Smooth muscle cell (in vitro differentiated cells): ENCODE data around the gene SP110. TPM values are rescaled to one million over a fixed set of nuclear protein-coding genes. Genes with fewer than 3 reads are reported as not detected.

Experiments
- DNase-seq: peaks from one replicate; lab custom pipeline; 2025; ENCODE audit not compliant: unreplicated experiment; lab: John Stamatoyannopoulos, UW
- H2AFZ ChIP-seq: fragments of 200-600 bp; sonication (generic); 2 replicates; pipeline ENCODE4 v1.6.0; 2016; ENCODE audit warnings: antibody characterized with exemption, low read depth, mild to moderate bottlenecking
- H3F3A ChIP-seq: fragments of 200-600 bp; sonication (generic); 2 replicates; pipeline ENCODE4 v1.6.0; 2017; ENCODE audit warnings: antibody characterized with exemption, low read depth
- H3K27ac ChIP-seq: fragments of 200-600 bp; sonication (generic); 2 replicates; pipeline ENCODE4 v1.5.1; 2016; ENCODE audit warnings: low read depth, mild to moderate bottlenecking
- H3K27me3 ChIP-seq: fragments of 200-600 bp; sonication (generic); 2 replicates; pipeline ENCODE4 v1.6.1; 2016; ENCODE audit warnings: low read depth, mild to moderate bottlenecking
- H3K36me3 ChIP-seq: fragments of 200-600 bp; sonication (generic); 2 replicates; pipeline ENCODE4 v1.5.1; 2016; ENCODE audit warnings: low read depth
- H3K4me1 ChIP-seq: fragments of 200-600 bp; sonication (generic); 2 replicates; pipeline ENCODE4 v1.5.1; 2016; ENCODE audit warnings: low read depth
- H3K4me2 ChIP-seq: fragments of 200-600 bp; sonication (generic); 2 replicates; pipeline ENCODE4 v1.6.0; 2016; ENCODE audit warnings: mild to moderate bottlenecking
- H3K4me3 ChIP-seq: fragments of 200-600 bp; sonication (generic); 2 replicates; pipeline ENCODE4 v1.5.1; 2016; ENCODE audit warnings: mild to moderate bottlenecking
- H3K79me2 ChIP-seq: fragments of 200-600 bp; sonication (generic); 2 replicates; pipeline ENCODE4 v1.6.0; 2016; ENCODE audit warnings: low read depth, mild to moderate bottlenecking
- H3K9ac ChIP-seq: fragments of 200-600 bp; sonication (generic); 2 replicates; pipeline ENCODE4 v1.6.0; 2016; ENCODE audit warnings: low read depth
- H3K9me3 ChIP-seq: fragments of 200-600 bp; sonication (generic); replicated peaks from 2 replicates; pipeline ENCODE4 v1.5.1; 2016; ENCODE audit warnings: low read depth
- H4K20me1 ChIP-seq: fragments of 200-600 bp; sonication (generic); 2 replicates; pipeline ENCODE4 v1.6.0; 2016; ENCODE audit warnings: low read depth
- WGBS: methylation state at CpG from one replicate; pipeline ENCODE4 v1.1.7; 2016; ENCODE audit warnings: low lambda C conversion rate; 5-methylcytosine and 5-hydroxymethylcytosine counted together
- polyA plus RNA-seq: library from polyadenylated mRNA; unstranded; fragments of >200 nt; fragmentation: Nextera tagmentation; extraction: Ambion mirVana; gene quantifications from 2 replicates; pipeline ENCODE4 v1.2.1, GENCODE V29; 2016
- total RNA-seq: library from RNA; depleted of rRNA; stranded (reverse); fragments of >200 nt; gene quantifications from 2 replicates; pipeline ENCODE4 v1.2.3, GENCODE V29; 2014
- TF ChIP-seq, protein P1 (sequence below): fragments of 200-600 bp; sonication (generic); IDR thresholded peaks from 2 replicates; pipeline ENCODE4 v1.5.1; 2017; ENCODE audit warnings: borderline replicate concordance, mild to moderate bottlenecking, antibody characterized with exemption; ENCODE audit not compliant: insufficient read depth, poor library complexity, severe bottlenecking

Gene SP110
- total and polyA plus RNA-seq, 2 experiments from 2014 or later, result 3.2 to 5.6 TPM

DNA sequence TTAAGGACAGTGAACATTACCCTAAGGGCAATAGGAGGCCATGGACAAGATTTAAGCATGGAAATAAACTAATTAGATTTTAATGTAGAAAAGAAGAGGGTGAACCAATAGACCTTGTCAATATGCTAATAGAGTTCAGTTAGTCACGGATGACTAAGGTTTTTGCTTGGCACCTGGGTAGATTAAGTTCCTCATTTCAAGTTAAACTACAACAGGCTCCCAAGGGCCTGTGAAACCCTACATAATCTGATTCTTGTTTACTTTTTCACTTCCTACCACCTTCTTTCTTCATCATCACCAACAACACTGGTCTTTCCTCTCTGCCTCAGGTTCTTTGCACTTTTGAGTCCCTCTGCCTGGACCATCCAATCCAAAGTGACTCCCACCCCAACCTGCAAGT lies 14.8 kb downstream of the SP110 start:
- no peak overlapping the region for H3K9ac ChIP-seq
- H3K4me1 ChIP-seq, result no peaks in the 10 kb centered on the region
- H3K27me3 ChIP-seq, result no peaks in the 10 kb centered on the region
- H3K4me2 ChIP-seq, result no peak overlapping the region
- no peaks in the 10 kb centered on the region for H3K79me2 ChIP-seq
- H3K9me3 ChIP-seq, result no peaks in the 10 kb centered on the region
- no peaks in the 10 kb centered on the region for H3K36me3 ChIP-seq
- no peaks in the 10 kb centered on the region for H4K20me1 ChIP-seq
- no peaks in the 10 kb centered on the region for H3F3A ChIP-seq
- no peak overlapping the region for H2AFZ ChIP-seq
- H3K4me3 ChIP-seq, result no peak overlapping the region
- H3K27ac ChIP-seq, result no peak overlapping the region
- WGBS, result 78% methylated on average over 1 of the region's 1 CpG
- TF ChIP-seq, protein P1, sequence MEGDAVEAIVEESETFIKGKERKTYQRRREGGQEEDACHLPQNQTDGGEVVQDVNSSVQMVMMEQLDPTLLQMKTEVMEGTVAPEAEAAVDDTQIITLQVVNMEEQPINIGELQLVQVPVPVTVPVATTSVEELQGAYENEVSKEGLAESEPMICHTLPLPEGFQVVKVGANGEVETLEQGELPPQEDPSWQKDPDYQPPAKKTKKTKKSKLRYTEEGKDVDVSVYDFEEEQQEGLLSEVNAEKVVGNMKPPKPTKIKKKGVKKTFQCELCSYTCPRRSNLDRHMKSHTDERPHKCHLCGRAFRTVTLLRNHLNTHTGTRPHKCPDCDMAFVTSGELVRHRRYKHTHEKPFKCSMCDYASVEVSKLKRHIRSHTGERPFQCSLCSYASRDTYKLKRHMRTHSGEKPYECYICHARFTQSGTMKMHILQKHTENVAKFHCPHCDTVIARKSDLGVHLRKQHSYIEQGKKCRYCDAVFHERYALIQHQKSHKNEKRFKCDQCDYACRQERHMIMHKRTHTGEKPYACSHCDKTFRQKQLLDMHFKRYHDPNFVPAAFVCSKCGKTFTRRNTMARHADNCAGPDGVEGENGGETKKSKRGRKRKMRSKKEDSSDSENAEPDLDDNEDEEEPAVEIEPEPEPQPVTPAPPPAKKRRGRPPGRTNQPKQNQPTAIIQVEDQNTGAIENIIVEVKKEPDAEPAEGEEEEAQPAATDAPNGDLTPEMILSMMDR, result no peak
- DNase-seq, result no peak

DNA sequence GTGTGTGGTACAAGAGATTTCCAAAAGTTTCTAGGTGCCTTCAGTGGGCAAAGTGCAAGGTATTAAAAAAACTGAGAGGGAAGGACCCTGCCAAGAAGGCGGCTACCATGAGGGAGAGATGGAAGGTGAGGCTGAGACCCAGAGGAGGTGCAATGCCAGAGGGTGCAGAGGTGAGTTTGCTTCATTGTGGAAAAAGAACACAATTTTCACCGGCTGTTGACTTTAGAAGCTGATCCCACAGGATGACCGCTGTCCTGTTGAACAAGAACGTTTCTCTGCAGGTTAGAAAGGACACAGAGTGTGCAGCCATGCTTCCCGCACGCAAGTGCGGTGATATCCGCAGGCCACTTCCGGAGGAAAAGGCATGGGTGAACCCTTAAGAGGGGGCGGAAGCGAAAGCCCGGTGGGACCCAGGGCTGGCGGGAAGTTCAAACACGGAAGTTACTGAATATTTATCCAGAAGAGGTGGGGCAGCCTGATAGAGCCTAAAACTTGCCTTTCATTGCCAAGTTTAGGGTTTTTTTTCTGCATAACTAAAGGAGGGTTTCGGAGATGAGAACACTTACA lies 16.6 kb downstream of the SP110 start:
- no peak overlapping the region for H3K27ac ChIP-seq
- no peaks in the 10 kb centered on the region for H3K36me3 ChIP-seq
- H2AFZ ChIP-seq, result no peak overlapping the region
- DNase-seq, result no peak
- no peaks in the 10 kb centered on the region for H3K79me2 ChIP-seq
- H4K20me1 ChIP-seq, result no peaks in the 10 kb centered on the region
- H3K4me2 ChIP-seq, result no peak overlapping the region
- H3K4me3 ChIP-seq, result no peak overlapping the region
- no peaks in the 10 kb centered on the region for H3K27me3 ChIP-seq
- H3F3A ChIP-seq, result no peaks in the 10 kb centered on the region
- WGBS, result 96% methylated on average over 15 of the region's 15 CpGs
- no peaks in the 10 kb centered on the region for H3K9me3 ChIP-seq
- TF ChIP-seq, protein P1, result no peak
- no peak overlapping the region for H3K9ac ChIP-seq
- no peaks in the 10 kb centered on the region for H3K4me1 ChIP-seq

DNA sequence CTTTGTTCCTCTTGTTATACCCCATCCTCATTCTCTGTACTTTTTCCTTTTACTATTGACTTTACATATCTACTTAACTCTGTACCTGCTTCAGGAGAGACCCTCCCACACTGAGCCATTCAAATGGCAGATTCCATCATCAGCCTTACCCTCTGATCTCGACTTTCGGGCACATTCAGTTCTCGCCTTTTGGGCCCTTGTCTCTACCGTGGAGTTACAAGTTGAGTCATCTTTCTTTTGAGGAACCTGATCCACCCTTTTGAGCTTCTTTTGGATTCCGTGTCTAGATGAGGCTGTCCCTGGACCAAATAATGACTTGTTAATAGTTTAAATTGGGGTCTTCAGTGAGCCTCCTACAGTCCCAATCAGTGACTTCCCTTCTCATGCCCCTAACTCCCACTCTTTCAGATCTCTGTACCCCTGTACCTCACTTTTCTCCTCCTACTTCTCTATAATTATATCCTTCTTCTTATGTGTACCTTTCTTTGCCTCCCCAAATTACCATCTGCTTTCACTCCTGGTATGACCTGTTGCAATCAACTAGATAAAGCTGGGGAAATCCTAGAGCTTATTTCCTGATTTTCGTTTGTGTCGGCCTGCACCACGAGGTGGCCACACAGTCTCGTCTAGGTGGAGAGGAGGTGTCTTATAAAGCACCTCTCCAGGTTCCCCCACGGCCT lies 17.2 kb downstream of the SP110 start:
- H3K27me3 ChIP-seq, result no peaks in the 10 kb centered on the region
- no peaks in the 10 kb centered on the region for H4K20me1 ChIP-seq
- H3K27ac ChIP-seq, result no peak overlapping the region
- H3K79me2 ChIP-seq, result no peaks in the 10 kb centered on the region
- no peak for DNase-seq
- H3K4me3 ChIP-seq, result no peak overlapping the region
- no peaks in the 10 kb centered on the region for H3K36me3 ChIP-seq
- no peaks in the 10 kb centered on the region for H3F3A ChIP-seq
- H2AFZ ChIP-seq, result no peak overlapping the region
- no peak overlapping the region for H3K9ac ChIP-seq
- no peaks in the 10 kb centered on the region for H3K4me1 ChIP-seq
- TF ChIP-seq, protein P1, result no peak
- H3K9me3 ChIP-seq, result no peaks in the 10 kb centered on the region
- WGBS, result 88% methylated on average over 10 of the region's 10 CpGs
- no peak overlapping the region for H3K4me2 ChIP-seq
